Inflammatory macrophage (primary cell): ENCODE data around the gene ALDH8A1.
"Not testable (repeated sequence)": the region's sequence is repeated elsewhere in the genome, so short reads cannot be mapped to it uniquely, and the experiment has no call there.

Experiments used
- DNase-seq, 2 donors: peaks; one replicate each; pipeline ENCODE4 v3.0.0-alpha.2; 2020 to 2022

The ALDH8A1 gene

GRCh38 chr6:134909701-134910592 is 40.0 kb downstream of the ALDH8A1 start:
- DNase-seq: no peak

DNA sequence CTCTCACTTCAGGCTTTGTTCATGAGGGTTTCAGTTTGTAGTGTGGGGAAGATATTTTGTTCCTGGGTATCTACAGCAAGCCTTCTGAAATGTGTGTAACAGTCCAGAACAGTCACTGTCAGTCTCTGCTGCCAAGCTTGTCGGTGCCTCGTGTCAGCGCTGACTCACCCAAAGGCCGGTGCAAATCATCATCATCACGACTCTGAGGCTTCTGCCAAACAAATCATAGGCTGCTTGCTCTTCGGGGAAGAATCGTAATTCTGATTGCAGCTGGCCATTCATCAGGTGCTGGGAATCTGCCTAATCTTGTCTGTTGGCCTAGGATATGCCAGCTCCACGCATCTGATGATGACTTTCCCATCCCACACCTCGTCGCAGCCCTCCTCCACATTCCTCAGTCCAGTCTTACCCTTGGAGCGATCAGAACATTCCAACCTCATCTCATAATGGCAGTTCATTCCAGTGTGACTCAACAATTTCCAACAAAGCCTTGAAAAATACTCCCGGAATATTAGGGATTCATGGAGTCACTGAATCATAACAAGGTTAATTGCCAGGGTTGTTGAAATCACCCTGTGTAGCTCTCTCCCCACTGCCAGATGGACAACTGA is 40.9 kb downstream of the ALDH8A1 start:
- DNase-seq: no peak

DNA sequence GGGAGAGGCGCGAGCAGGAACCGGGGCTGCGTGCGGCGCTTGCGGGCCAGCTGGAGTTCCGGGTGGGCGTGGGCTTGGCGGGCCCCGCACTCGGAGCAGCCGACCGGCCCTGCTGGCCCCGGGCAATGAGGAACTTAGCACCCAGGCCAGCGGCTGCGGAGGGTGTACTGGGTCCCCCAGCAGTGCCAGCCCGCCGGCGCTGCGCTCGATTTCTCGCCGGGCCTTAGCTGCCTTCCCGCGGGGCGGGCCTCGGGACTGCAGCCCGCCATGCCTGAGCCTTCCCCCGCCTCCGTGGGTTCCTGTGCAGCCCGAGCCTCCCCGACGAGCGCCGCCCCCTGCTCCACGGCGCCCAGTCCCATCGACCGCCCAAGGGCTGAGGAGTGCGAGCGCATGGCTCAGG is 45.2 kb downstream of the ALDH8A1 start:
- DNase-seq: not testable (repeated sequence)

- DNase-seq: no peak
These were observed 46.5 kb downstream of the ALDH8A1 start for GRCh38 chr6:134903448-134903847.

DNA sequence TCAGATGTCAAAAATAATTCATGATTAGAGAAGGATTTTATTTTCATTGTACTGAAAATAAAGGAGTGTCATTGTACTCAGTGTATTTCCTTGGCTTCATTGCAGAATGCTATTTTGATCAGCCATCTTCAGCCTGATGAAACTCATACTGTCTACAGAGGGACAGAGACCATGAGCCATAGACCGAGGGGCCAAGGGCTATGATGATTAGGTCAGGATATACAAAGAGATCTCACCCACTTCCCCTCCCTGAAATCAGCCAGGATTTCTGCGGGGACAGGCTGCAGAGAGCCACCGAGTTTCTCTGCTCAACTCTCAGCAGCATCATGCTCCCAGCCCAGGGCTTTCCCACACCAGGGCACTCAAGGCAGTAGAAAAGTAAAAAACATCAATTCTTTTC is 47.0 kb downstream of the ALDH8A1 start:
- DNase-seq: no peak

DNA sequence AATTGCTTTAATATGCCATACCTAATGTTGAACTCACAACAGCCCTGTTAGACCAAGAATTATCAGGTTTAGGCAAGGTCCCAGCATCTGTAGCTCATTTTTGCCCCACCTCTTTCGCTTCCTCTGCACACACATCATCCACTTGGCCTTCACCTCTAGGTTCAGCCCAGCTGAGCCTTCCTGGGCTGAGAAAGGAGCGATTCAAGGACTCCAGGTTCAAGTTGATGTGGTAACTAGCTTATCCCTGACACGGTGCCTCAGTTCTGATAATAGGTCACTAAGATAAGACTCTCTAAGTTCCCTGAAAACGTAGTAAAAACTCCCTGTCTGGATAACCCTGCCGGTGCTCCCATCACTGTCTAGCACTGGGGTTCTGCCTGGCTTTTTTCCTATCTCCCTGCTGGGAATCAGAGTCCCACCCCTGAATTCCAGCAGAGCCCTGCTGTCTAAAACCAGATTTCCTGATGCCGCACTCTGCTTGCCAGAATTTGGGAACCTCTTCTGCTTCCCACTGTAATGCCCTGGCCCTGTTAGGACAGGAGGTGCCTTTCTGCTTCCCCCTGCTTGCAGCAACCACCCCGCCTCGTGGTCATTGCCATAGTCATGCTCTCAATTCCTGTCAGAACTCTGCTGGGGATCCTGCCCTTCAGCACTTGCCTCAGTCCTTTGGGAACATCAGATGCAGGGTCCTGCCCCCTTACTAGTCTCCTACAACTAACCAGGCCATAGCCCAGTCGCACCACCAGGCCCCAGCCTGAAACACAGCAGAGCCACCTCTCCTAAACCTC is 47.6 kb downstream of the ALDH8A1 start:
- DNase-seq: no peak

DNA sequence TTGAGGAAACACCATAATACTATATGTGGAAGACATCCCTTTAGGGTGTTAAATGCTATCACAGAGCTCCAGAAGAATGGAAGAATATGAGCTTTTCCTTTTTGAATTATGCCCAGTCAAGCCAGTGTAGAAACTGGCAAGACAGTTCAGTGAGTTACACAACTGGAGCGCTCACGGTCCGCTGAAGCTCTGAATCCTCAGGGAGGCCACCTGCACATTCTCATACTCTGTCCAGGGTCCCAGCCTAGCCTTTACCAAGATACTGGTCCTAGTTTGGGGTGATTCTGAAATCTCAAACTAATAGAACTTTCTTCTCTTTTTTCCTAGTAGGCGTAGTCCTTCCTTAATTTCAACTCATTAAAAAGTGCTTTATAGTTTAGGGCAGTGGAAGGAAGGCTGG is 51.3 kb downstream of the ALDH8A1 start:
- DNase-seq: no peak

DNA sequence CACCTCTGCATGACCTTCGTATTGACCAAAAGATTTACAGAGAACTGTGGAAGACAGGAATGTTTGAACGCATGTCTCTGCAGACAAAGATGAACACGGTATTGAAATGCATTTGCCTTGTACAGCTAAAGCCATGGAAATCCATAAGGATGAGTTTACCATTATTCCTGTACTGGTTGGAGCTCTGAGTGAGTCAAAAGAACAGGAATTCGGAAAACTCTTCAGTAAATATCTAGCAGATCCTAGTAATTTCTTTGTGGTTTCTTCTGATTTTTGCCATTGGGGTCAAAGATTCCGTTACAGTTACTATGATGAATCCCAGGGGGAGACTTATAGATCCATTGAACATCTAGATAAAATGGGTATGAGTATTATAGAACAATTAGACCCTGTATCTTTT is 51.7 kb downstream of the ALDH8A1 start:
- DNase-seq: not testable (repeated sequence)

DNA sequence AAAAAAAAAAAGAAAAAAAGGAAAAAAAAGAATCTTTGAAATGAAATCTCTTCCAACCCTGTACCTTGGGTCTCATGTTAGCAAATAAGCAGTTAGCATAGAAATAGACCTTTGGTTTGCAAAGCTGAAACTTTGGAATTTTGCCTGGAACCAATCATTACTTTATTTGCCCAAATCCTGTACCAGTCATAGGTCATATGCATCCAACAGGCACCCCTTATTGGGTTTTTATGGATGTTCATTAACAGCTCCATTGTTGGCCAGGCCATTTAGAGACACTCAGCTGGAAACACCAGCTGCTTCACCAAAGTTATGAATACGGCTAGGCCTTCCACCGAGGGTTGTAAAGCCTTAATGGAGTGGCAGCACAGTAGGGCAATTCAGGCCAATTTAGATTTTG is 53.0 kb downstream of the ALDH8A1 start:
- DNase-seq: no peak

DNA sequence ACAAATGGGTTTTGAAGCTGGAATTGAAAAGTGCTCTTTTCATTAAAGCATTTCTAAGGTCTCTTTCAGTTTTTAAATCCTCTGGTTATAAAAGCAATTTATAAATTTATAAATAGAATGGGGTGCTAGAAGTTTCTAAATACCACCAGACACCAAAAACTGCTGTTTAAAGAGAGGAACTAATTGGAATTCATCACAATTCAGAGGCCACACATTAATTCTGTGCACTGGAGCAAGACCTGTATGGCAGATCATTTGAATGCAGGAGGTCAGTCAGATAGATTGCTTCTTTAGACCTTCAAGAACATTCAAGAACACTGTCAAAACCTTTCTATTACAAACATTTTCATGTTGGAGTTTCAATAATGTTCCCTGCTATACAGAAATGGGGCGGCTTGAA is 55.1 kb downstream of the ALDH8A1 start:
- no peak for DNase-seq

DNA sequence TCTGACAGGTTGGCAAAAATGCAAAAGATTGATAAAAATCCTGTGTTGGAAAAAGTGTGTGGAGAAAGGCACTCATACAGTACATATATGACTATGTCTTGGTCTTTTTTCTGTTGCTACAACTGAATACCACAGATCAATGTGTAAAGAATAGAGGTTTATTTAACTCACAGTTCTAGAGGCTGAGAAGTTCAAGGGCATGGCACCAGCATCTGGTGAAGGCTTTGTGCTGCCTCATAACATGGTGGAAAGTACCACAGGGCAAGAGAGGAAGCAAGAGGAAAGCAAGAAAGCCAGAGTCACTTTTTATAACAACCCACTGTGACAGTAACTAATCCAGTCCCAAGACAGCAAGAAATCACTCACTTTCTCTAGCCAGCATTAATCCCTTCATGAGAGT is 57.5 kb downstream of the ALDH8A1 start:
- DNase-seq: no peak

DNA sequence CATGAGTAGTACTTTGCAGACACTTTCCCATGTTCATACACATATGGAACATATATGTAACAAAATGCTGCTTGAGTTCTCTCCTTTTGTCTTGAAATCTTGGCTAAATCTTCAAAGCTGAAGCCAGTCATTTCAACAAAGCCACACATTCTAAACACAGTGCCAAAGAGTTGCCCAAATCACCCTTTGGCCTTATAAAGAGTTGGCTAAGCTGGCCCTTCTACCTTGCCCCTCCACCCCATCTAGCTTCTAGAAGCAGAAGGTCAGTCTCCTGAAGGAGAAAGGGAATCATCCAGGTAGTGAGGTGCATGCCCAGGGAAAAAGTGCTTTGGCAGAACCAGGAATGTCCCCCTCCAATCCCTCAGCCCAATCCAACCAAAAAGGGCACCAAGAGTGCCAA is 58.3 kb downstream of the ALDH8A1 start:
- DNase-seq: no peak

GRCh38 chr6:134888316-134888715 is 61.6 kb downstream of the ALDH8A1 start:
- DNase-seq: no peak

GRCh38 chr6:134884752-134885151 is 65.1 kb downstream of the ALDH8A1 start:
- no peak for DNase-seq

DNA sequence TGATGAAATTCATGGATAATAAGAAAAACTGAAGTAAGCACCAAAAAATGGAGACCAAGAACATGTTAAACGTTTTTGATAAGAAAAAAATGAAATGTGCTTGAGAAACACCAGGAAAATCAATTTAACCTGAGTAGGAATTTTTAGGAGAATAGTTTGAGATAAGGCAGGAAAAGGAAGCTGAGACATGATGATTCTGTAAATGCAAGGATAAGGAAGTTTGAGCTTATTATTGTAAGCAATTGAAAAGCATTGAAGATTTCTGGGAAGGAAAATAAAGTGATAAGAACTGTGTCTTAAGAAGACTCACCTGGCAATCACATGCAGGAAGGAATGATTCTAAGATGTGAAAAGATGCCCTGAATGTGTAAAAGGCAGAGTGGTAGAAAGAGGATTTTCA is 66.6 kb downstream of the ALDH8A1 start:
- DNase-seq: no peak

DNA sequence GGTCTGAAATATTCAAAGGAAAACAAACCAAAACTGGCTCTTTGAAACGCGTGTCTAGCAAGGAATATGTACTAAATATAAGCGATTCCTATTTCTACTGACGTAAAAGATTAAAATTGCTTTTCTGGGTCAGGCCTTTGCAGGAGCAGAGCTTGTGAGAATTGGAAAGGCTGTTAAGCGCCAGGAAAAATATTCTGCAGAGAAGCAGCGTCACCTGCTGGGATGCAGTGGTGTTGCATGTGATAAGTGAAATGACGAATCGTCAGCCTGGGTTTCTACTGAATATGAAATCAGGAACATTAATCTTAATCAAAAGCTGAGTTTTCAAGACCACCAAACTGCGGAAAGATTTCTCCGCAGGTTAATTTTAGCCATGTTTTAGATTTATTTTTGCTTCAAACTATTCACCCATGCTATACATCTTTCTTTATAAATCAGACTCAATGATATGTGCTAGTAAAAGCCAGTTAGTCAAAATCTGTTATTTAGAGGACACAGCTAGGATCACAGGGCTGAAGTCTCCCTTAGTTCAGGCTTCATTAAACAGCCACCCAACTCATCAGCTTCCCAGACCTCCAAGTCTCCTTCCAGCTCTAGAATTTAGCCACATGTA is 67.4 kb downstream of the ALDH8A1 start:
- peak; percentile 79 to 83 for DNase-seq

- no peak for DNase-seq
These were observed 69.3 kb downstream of the ALDH8A1 start for GRCh38 chr6:134880487-134881190.

DNA sequence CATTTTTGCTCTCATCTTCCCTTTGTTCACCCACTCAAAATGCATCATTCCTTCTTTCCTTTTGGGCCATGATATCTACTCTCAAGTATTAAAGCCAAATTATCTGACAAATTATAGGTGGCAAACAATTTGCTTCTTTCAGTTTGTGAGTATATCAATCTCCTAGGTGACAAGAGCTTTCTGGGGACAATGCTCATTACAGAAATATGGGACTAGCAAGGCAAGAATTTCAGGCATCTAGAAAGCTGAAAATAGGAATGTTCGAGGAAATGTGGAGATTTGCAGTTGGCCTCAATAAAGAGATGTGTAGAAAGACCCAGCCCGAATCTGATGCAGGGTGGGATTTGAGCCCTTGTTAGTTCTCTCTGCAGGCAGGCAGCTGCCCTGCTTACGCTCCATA is 71.8 kb downstream of the ALDH8A1 start:
- DNase-seq: no peak

DNA sequence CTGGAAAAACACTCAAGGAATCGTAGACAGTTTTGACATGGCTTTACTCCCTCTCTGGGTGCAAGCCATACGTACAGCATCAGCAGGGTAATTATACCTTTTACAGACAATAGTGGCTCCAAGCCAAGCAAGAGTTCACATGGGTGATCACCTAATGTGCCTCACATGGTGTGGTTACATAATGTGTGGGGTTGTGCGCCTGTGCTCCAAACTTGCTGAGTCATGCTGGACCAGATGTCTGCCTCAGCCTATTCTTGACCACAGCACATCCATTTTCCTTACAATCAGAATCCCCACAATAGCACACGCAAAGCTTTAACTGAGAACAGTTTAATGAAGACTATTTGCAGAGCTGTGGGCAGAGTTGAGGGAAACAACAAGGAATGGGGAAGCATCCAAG is 74.5 kb downstream of the ALDH8A1 start:
- no peak for DNase-seq

DNA sequence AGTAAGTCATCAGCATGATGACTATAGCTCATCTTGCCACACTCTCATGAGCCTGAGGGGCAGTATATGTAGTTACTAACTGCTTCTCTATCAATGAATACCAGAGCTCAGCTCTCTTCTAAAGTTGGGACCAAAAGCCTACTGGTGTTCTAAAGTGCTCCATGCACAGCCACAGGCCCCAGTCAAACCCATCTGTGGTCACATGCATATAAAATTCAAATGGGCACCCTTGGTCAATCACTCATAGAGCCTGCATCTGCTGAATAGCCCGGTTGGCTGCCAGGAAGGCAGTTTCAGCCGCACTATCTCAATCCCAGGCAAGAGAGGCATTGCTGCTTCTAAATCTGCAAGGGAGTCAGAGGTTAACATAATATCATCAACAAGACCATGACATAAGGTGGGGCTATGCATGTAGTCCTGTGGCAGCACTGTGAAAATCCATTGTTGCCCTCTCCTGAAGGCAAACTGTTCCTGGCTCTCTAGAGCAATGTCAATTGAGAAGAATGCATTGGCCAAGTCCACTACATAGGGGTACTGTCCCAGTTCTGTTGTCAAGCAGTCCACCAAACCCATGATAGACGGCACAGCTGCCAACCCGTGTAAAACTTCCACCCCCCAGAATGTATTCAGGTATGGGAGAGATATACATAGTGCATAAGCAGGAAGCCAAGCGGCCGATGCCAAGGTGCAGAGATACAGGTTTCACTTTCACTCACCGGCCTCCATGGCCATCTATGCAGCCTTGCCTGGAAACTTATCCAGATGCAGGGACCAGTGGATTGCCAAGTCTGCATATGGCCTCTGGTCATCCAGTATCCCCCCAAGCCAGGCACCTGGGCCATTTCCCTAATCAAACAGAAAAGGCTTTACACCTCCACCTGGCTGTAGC is 76.2 kb downstream of the ALDH8A1 start:
- DNase-seq: no peak
